Measurements from ENCODE around the gene OPCML. TPM values are rescaled to one million over a fixed set of nuclear protein-coding genes. Genes with fewer than 3 reads are reported as not detected.

OPCML gene
- total and polyA plus RNA-seq, 2 donors = 0.06 to 2.3 TPM

DNA sequence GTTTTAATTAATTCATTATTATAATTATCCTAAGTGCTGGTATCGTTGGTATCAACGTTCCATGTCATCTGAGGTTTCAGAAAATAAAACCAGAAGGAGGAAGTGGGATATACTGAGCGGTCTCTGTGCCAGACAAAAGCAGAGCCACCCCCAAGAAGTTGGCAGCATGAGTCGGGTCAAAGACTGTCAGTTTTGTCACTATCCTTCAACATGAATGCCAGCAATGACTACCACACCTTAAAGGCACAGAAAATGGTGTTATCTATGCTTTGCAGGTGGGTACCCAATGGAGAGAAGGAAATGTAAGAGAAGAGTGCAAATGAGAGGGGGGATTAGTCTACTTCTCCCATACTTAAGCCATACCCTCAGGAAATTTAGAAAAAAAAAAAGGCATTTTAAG lies 408.5 kb downstream of the OPCML start:
- Histone ChIP-seq H3K4me3 (ENCODE audit: low read depth, low read length) (no peak overlapping the region), H3K27ac (ENCODE audit: low read depth) (no peak overlapping the region), H3K4me1 (ENCODE audit: insufficient read depth) (no peaks in the 10 kb centered on the region), H3K36me3 (ENCODE audit: insufficient read depth) (no peaks in the 10 kb centered on the region)
- whole genome bisulfite sequencing = 65% methylated on average over 4 of the region's 4 CpGs
- no peak for DNase-seq (ENCODE audit: extremely low spot score)

DNA sequence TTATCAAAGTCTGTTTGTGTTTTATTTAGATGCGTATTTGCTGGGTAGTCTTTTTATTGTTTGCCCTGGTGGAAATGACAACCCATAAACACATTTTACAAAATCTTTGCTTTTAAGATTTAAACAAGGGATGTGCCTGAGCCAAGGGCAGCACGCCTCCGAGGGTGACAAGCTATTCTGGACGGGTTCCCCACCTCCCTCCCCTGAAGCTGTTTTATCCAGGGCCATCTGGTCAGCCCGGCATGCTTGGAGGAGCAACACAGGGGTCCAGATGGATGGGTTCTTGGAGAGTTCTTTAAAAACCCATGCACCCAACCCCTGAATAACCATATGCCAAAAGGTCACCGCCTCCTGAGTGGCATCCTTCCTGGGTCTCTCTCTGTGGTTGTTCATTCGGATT lies 408.9 kb downstream of the OPCML start:
- WGBS = 59% methylated on average over 7 of the region's 7 CpGs
- Histone ChIP-seq H3K27ac (ENCODE audit: low read depth) (no peak overlapping the region), H3K36me3 (ENCODE audit: insufficient read depth) (no peaks in the 10 kb centered on the region), H3K4me3 (ENCODE audit: low read depth, low read length) (no peak overlapping the region), H3K4me1 (ENCODE audit: insufficient read depth) (no peaks in the 10 kb centered on the region)
- DNase-seq (ENCODE audit: extremely low spot score) = no peak

DNA sequence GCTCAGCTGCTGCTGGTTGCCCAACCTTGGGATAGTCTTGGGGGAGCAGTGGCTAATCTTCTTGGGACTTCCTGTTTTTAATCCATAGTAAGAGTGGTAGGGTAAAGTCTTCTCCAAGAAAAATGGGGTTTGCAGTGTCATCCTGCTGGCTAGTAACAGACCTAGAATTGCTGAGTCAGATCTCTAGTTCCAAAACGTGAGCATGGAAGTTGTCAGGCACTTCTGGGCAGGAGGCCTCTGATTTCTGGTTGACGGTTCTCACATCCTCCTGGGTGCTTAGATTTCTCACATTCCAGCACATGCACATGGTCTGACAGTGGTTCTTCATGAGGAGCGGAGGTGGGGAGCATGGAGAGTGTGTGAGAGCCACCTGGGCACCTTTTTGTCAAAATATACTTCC lies 410.0 kb downstream of the OPCML start:
- Histone ChIP-seq H3K4me1 (ENCODE audit: insufficient read depth) (no peaks in the 10 kb centered on the region), H3K36me3 (ENCODE audit: insufficient read depth) (no peaks in the 10 kb centered on the region), H3K4me3 (ENCODE audit: low read depth, low read length) (no peak overlapping the region), H3K27ac (ENCODE audit: low read depth) (no peak overlapping the region)
- DNase-seq (ENCODE audit: extremely low spot score) = no peak
- WGBS = 38% methylated on average over 3 of the region's 3 CpGs

DNA sequence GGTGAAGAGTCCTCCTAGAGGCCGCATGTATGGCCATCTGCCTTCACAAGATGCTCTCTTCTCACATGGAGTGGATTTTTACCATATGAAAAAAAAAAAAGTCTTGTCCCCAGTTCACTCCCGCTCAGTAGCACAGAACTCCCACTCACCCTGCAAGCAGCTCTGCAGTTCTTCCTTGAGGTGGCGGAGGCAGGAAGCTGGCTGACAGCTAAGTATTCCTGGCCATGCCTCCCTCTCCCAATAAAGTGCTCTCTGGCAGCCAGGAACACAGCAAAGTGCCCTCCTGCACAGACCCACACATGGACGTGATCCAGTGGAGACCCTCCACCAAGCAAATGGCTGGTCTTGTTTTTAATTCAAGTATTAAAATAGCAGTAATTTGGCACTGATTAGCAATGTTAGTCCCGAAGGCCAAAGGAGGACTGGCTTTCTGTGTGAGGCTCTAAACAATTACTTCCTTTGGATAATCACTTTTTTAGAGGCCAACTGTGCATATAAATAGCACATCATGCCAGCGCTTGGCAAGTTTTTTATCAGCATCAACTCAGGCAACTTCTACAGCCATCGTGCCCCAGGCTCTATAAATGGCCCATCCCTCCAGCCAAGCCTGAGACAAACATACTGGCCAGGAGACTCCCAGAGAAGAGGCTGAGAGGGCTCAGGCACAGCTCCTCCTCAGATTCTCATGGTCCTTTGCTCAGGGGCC lies 413.6 kb downstream of the OPCML start:
- 67% methylated on average over 7 of the region's 7 CpGs for WGBS
- Histone ChIP-seq H3K4me3 (ENCODE audit: low read depth, low read length) (no peak overlapping the region), H3K27ac (ENCODE audit: low read depth) (no peak overlapping the region), H3K36me3 (ENCODE audit: insufficient read depth) (no peaks in the 10 kb centered on the region), H3K4me1 (ENCODE audit: insufficient read depth) (no peaks in the 10 kb centered on the region)
- no peak for DNase-seq (ENCODE audit: extremely low spot score)

DNA sequence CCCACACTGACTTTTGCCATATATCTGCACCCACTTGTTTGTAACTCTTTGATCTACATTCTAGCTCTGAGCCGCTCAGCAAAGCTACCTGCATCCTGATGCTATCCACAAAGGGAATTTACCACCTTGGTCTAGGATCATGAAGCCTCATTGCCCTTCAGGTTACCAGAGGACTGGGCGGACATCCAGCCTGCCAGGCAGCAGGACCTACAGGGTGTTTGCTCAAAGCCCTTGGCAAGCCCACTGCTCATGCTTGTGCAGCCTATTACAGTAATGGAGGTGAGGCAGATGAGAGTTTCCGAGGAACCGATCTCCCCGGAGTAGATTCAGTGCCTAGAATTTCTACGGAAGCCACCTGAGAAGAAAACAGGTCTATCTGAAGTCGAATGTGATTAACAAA lies 417.2 kb downstream of the OPCML start:
- Histone ChIP-seq H3K4me1 (ENCODE audit: insufficient read depth) (no peaks in the 10 kb centered on the region), H3K4me3 (ENCODE audit: low read depth, low read length) (no peak overlapping the region), H3K27ac (ENCODE audit: low read depth) (no peak overlapping the region), H3K36me3 (ENCODE audit: insufficient read depth) (no peaks in the 10 kb centered on the region)
- 87% methylated on average over 7 of the region's 7 CpGs for WGBS
- DNase-seq (ENCODE audit: extremely low spot score) = no peak

DNA sequence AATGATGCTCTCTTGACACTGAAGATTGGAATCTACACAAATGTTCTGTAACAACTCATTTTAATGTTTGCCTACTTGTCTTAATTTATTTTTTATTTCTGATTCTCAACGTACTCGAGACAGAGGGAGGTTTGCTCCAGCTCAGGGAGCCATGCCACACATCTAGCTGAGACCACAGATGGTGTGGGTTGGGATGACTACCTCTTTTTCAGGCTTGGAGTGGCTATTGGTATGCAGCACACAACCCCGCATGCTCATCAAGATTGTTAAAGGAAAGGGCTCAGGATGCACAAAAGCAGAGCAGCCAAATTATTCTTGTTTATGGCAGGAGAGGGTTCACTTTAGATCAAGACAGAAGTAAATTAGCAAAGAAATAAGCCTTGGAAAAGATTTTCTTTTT lies 424.5 kb downstream of the OPCML start:
- no peak overlapping the region for H3K4me3 ChIP-seq (ENCODE audit: low read depth, low read length)
- no peaks in the 10 kb centered on the region for H3K36me3 ChIP-seq (ENCODE audit: insufficient read depth)
- 68% methylated on average over 3 of the region's 3 CpGs for WGBS
- DNase-seq (ENCODE audit: extremely low spot score) = no peak
- H3K4me1 ChIP-seq (ENCODE audit: insufficient read depth) = no peaks in the 10 kb centered on the region
- H3K27ac ChIP-seq (ENCODE audit: low read depth) = no peak overlapping the region

DNA sequence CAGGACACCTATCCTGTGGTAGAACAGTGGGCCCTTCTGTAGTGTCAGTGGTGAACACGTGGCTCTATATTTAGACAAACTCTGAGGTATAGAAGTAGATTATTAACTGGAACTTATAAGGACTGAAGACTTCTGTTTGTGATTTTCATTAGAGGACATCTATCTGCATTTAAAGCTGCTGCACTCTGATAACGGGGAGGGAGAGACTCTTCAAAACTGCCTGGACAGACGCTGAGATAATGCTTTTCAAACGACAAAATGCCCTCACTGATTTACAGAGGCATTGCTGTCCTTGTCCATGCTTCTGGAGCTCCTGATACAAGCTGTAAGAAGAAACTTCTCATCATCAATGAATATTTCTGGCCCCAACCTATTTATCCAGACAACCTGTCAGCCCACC lies 425.2 kb downstream of the OPCML start:
- no peak for DNase-seq (ENCODE audit: extremely low spot score)
- WGBS = 74% methylated on average over 4 of the region's 4 CpGs
- Histone ChIP-seq H3K4me1 (ENCODE audit: insufficient read depth) (no peaks in the 10 kb centered on the region), H3K4me3 (ENCODE audit: low read depth, low read length) (no peak overlapping the region), H3K27ac (ENCODE audit: low read depth) (no peak overlapping the region), H3K36me3 (ENCODE audit: insufficient read depth) (no peaks in the 10 kb centered on the region)

DNA sequence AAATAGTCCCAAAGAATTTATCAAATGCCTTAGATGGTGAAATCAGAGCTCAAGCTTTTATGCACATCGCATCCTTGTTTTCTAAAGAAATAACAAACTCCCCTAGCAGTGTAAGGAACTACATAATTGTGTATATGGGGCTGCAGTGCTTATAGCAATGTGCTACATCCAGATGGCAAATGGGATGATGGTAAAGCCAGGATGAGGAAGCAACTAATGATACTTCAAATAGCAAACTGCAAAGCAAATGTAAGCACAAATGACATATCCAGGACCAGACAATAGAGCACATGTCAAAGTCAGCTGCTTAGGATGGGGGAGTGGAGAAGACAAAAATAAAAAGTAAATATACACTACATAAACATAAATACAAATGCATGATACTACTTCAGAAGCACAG lies 425.9 kb downstream of the OPCML start:
- Histone ChIP-seq H3K27ac (ENCODE audit: low read depth) (no peak overlapping the region), H3K4me1 (ENCODE audit: insufficient read depth) (no peaks in the 10 kb centered on the region), H3K36me3 (ENCODE audit: insufficient read depth) (no peaks in the 10 kb centered on the region), H3K4me3 (ENCODE audit: low read depth, low read length) (no peak overlapping the region)
- DNase-seq (ENCODE audit: extremely low spot score) = no peak
- WGBS = 92% methylated on average over 1 of the region's 1 CpG

DNA sequence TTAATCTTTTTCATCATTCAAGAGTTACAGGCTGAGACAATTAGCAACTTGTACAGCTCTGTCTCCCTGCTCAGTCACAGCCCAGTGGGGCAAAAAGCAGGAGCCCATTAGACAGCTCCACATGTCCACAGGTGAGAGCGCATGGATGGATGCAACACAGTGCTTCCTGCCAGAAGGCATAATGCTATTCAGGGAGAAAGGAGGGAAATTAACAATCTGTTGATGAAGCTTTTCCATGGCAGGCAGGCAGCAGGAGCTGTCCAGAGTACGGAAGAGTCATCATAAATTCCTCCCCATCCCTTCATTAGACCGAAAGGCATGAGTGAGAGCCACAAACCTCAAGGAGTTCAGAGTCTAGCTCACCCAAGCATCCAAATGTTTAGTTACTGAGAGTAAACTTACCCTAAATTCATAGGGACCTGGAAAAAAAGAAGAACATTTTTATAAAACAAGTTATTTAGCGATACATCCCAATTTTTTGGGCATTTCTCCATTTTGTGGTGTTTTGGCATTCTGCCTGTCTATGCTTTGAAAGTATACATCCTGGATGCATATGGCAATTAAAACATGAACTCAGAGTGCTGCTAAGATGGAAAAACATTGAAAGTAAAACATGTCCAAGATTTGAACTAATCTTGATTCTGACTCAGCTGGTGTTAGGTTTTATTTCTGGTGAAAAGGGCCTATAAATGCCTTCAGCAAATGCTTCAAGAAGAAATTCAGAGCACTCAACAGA lies 428.1 kb downstream of the OPCML start:
- Histone ChIP-seq H3K27ac (ENCODE audit: low read depth) (no peak overlapping the region), H3K36me3 (ENCODE audit: insufficient read depth) (no peaks in the 10 kb centered on the region), H3K4me3 (ENCODE audit: low read depth, low read length) (no peak overlapping the region), H3K4me1 (ENCODE audit: insufficient read depth) (no peaks in the 10 kb centered on the region)
- 59% methylated on average over 4 of the region's 4 CpGs for WGBS
- DNase-seq (ENCODE audit: extremely low spot score) = no peak

DNA sequence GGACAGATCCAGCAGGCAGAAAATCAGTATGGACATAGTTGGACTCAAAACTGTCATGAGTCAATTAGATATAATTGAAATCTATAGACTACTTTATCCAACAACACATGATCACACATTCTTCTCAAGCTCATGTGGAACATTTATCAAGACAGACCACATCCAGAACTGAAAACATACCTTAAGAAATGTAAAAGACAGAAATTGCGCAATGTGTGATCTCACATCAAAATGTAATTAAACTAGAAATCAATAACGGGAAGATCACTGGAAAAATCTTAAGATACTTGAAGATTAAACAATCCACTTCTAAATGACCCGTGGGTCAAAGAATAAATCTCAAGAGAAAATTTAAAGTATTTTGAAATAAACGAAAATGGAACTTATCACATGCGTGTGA lies 435.3 kb downstream of the OPCML start:
- Histone ChIP-seq H3K36me3 (ENCODE audit: insufficient read depth) (no peaks in the 10 kb centered on the region), H3K4me3 (ENCODE audit: low read depth, low read length) (no peak overlapping the region), H3K4me1 (ENCODE audit: insufficient read depth) (no peaks in the 10 kb centered on the region), H3K27ac (ENCODE audit: low read depth) (no peak overlapping the region)
- 88% methylated on average over 5 of the region's 5 CpGs for WGBS
- no peak for DNase-seq (ENCODE audit: extremely low spot score)

DNA sequence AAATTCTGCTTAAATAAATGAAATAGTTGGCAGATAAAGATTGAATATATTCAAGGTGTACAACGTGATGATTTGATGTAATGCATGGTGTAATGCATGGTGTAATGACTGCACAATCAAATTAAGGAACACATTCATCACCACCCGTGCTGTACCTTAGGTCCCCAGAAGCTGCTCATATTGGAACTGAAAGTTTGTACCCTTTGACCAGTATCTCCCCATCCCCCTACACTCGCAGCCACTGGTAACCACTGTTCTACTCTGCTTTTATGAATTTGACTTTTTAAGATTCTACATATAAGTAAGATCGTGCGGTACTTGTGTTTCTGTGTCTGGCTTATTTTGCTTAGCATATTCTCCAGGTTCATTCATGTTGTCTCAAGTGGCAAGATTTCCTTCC lies 445.8 kb downstream of the OPCML start:
- Histone ChIP-seq H3K36me3 (ENCODE audit: insufficient read depth) (no peaks in the 10 kb centered on the region), H3K4me3 (ENCODE audit: low read depth, low read length) (no peak overlapping the region), H3K4me1 (ENCODE audit: insufficient read depth) (no peaks in the 10 kb centered on the region), H3K27ac (ENCODE audit: low read depth) (no peak overlapping the region)
- no peak for DNase-seq (ENCODE audit: extremely low spot score)
- WGBS = 80% methylated on average over 5 of the region's 5 CpGs

DNA sequence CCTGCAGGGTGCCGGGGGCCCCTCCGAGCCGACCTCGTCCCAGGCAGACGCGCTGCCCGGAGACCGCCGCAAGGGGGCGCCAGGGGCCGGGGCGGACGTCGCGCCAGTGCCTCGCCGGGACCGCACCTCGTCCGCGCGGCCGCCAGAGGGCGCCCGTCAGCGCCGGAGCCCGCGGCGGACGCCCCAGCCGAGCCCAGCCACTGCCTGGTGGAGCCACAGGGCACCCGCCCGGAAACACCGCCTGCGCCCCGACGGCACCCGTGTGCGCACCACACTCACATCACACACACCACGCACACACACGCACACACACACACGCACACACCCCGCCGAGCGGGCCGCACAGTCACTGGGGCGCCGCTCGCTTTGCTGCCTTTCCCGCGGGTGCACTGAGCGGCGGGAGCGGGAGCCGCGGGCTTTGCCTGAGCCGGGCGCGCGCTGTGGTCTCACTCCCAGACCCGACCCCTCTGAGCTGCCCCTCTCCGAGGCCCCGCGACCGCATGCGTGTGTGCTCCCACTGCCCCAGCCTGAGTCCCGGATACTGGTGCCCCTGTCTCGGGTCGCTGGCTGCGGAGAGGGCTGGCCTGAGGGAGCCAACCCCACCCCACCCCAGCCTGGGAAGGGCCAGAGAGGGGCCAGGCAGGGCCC lies 449.3 kb downstream of the OPCML start:
- under 1% methylated on average over 71 of the region's 71 CpGs for WGBS
- no peak overlapping the region for H3K4me3 ChIP-seq (ENCODE audit: low read depth, low read length)
- no peak for DNase-seq (ENCODE audit: extremely low spot score)
- H3K4me1 ChIP-seq (ENCODE audit: insufficient read depth) = no peaks in the 10 kb centered on the region
- no peaks in the 10 kb centered on the region for H3K36me3 ChIP-seq (ENCODE audit: insufficient read depth)
- no peak overlapping the region for H3K27ac ChIP-seq (ENCODE audit: low read depth)

DNA sequence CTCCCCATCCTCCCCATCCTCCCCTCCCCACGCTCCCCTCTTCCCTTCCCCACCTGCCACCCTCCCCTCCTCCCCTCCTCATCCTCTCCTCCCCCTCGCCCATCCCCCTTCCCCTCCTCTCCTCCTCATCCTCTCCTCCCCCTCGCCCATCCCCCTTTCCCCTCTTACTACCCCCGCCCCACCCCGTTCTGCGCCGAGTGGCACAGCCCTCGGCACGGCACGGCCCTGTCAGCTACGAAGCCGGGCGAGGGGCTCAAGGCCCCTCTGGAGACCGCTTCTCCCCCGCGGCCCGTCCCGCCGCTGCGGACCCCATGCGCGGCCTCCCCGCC lies 449.9 kb downstream of the OPCML start:
- no peak overlapping the region for H3K27ac ChIP-seq (ENCODE audit: low read depth)
- H3K36me3 ChIP-seq (ENCODE audit: insufficient read depth) = no peaks in the 10 kb centered on the region
- H3K4me1 ChIP-seq (ENCODE audit: insufficient read depth) = no peaks in the 10 kb centered on the region
- no peak for DNase-seq (ENCODE audit: extremely low spot score)
- no peak overlapping the region for H3K4me3 ChIP-seq (ENCODE audit: low read depth, low read length)
- 15% methylated on average over 23 of the region's 23 CpGs for WGBS

DNA sequence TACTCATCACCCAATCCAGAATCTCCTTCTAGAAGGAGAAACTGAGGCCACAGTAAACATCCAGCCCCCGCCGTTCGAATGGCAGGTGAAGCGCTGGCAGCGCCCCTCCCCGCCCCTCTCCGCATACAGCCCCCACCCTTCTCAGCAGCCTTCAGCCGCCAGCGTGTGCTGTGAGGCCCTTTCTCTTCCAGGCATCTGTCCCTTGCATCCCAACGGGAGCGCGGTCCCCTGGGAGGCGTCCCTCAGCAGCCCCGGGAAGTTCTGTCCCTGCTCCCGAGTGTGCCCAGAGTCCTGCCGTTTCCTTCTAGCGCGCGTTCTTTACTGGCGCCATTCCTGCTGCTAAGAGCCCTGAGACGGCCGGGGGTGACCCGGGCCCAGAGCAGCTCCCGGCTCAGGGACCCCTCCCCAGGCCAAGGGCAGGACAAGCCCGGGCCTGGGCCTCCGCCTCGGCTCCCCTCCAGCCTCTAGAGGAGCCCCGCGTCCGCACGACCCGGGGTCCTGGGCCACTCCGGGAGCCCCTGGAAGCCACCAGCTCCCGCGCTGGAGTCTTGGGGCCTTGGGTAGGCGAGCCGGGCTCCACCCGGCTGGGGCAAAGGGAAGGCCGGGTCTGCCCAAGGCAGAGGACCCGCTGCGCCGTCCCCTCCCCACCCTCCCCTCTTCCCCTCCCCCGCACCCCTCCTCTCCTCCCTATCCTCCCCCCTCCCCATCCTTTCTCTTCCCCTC lies 450.4 kb downstream of the OPCML start:
- no peak overlapping the region for H3K27ac ChIP-seq (ENCODE audit: low read depth)
- H3K36me3 ChIP-seq (ENCODE audit: insufficient read depth) = no peaks in the 10 kb centered on the region
- H3K4me1 ChIP-seq (ENCODE audit: insufficient read depth) = no peaks in the 10 kb centered on the region
- 55% methylated on average over 43 of the region's 43 CpGs for WGBS
- no peak overlapping the region for H3K4me3 ChIP-seq (ENCODE audit: low read depth, low read length)
- DNase-seq (ENCODE audit: extremely low spot score) = no peak
